ENCODE results near the gene CPE. TPM values are rescaled to one million over a fixed set of nuclear protein-coding genes. Genes with fewer than 3 reads are reported as not detected.
"Not testable (repeated sequence)": the region's sequence is repeated elsewhere in the genome, so short reads cannot be mapped to it uniquely, and the experiment has no call there.

Gene CPE
- total RNA-seq, 1 donor from 2014 or later = 93.8 TPM

- Mint-ChIP-seq H3K27ac (peak overlapping the region; percentile 68), H3K36me3 (no peaks in the 10 kb centered on the region), H3K9me3 (no peaks in the 10 kb centered on the region), H3K27me3 (ENCODE audit: low read depth) (no peaks in the 10 kb centered on the region), H3K4me1 (peaks cover 22% of the 10 kb centered on the region), H3K4me3 (no peak overlapping the region)
- DNase-seq (ENCODE audit: low spot score in 2 of 2, unreplicated experiment in 2 of 2) = no peak
- no peak for TF ChIP-seq CTCF (IDR thresholded peaks at IDR 0.05; ENCODE audit: unreplicated experiment)
Measured at GRCh38 chr4:165440415-165441158, 61.8 kb downstream of the CPE start.

- DNase-seq (ENCODE audit: low spot score in 2 of 2, unreplicated experiment in 2 of 2) = no peak
- Mint-ChIP-seq H3K27ac (no peak overlapping the region), H3K36me3 (no peaks in the 10 kb centered on the region)
Measured at GRCh38 chr4:165443276-165443675, 64.5 kb downstream of the CPE start.

GRCh38 chr4:165448700-165449099 is 69.9 kb downstream of the CPE start:
- H3K4me3 Mint-ChIP-seq = no peak overlapping the region
- H3K27me3 Mint-ChIP-seq (ENCODE audit: low read depth) = no peaks in the 10 kb centered on the region
- no peak for TF ChIP-seq CTCF (IDR thresholded peaks at IDR 0.05; ENCODE audit: unreplicated experiment)
- no peak for DNase-seq (ENCODE audit: low spot score in 2 of 2, unreplicated experiment in 2 of 2)
- no peaks in the 10 kb centered on the region for H3K36me3 Mint-ChIP-seq
- peaks cover 6% of the 10 kb centered on the region for H3K4me1 Mint-ChIP-seq
- no peak overlapping the region for H3K27ac Mint-ChIP-seq
- peaks cover 3% of the 10 kb centered on the region for H3K9me3 Mint-ChIP-seq

More at GRCh38 chr4:165443276-165443675, 64.5 kb downstream of the CPE start:
- TF ChIP-seq CTCF (IDR thresholded peaks at IDR 0.05; ENCODE audit: unreplicated experiment) = no peak
- H3K4me1 Mint-ChIP-seq = peaks cover 22% of the 10 kb centered on the region
- no peaks in the 10 kb centered on the region for H3K9me3 Mint-ChIP-seq
- no peak overlapping the region for H3K4me3 Mint-ChIP-seq
- no peaks in the 10 kb centered on the region for H3K27me3 Mint-ChIP-seq (ENCODE audit: low read depth)

- H3K4me3 Mint-ChIP-seq = no peak overlapping the region
- no peaks in the 10 kb centered on the region for H3K36me3 Mint-ChIP-seq
- no peak for TF ChIP-seq CTCF (IDR thresholded peaks at IDR 0.05; ENCODE audit: unreplicated experiment)
- H3K4me1 Mint-ChIP-seq = peaks cover 7% of the 10 kb centered on the region
- no peaks in the 10 kb centered on the region for H3K27me3 Mint-ChIP-seq (ENCODE audit: low read depth)
- H3K9me3 Mint-ChIP-seq = peaks cover 4% of the 10 kb centered on the region
- no peak for DNase-seq (ENCODE audit: low spot score in 2 of 2, unreplicated experiment in 2 of 2)
- H3K27ac Mint-ChIP-seq = no peak overlapping the region
Measured at GRCh38 chr4:165449333-165449732, 70.5 kb downstream of the CPE start.

GRCh38 chr4:165450871-165451270 is 72.1 kb downstream of the CPE start:
- H3K4me1 Mint-ChIP-seq = peaks cover 13% of the 10 kb centered on the region
- H3K27ac Mint-ChIP-seq = no peak overlapping the region
- no peak overlapping the region for H3K4me3 Mint-ChIP-seq
- DNase-seq (ENCODE audit: low spot score in 2 of 2, unreplicated experiment in 2 of 2) = no peak
- no peaks in the 10 kb centered on the region for H3K36me3 Mint-ChIP-seq
- no peak for TF ChIP-seq CTCF (IDR thresholded peaks at IDR 0.05; ENCODE audit: unreplicated experiment)
- H3K9me3 Mint-ChIP-seq = peaks cover 4% of the 10 kb centered on the region
- no peaks in the 10 kb centered on the region for H3K27me3 Mint-ChIP-seq (ENCODE audit: low read depth)

- H3K27me3 Mint-ChIP-seq (ENCODE audit: low read depth); H3K9me3 Mint-ChIP-seq; H3K36me3 Mint-ChIP-seq; H3K27ac Mint-ChIP-seq; H3K4me3 Mint-ChIP-seq; DNase-seq (ENCODE audit: low spot score in 2 of 2, unreplicated experiment in 2 of 2): not testable (repeated sequence)
- peaks cover 13% of the 10 kb centered on the region for H3K4me1 Mint-ChIP-seq
Measured at GRCh38 chr4:165453140-165453539, 74.3 kb downstream of the CPE start.

All from mesothelial cell of epicardium (in vitro differentiated cells).